ENCODE measurements around the gene ZNF444. TPM values are rescaled to one million over a fixed set of nuclear protein-coding genes. Genes with fewer than 3 reads are reported as not detected.

ZNF444 gene
- total RNA-seq, 1 donor from 2014 or later = 33.8 TPM

DNA sequence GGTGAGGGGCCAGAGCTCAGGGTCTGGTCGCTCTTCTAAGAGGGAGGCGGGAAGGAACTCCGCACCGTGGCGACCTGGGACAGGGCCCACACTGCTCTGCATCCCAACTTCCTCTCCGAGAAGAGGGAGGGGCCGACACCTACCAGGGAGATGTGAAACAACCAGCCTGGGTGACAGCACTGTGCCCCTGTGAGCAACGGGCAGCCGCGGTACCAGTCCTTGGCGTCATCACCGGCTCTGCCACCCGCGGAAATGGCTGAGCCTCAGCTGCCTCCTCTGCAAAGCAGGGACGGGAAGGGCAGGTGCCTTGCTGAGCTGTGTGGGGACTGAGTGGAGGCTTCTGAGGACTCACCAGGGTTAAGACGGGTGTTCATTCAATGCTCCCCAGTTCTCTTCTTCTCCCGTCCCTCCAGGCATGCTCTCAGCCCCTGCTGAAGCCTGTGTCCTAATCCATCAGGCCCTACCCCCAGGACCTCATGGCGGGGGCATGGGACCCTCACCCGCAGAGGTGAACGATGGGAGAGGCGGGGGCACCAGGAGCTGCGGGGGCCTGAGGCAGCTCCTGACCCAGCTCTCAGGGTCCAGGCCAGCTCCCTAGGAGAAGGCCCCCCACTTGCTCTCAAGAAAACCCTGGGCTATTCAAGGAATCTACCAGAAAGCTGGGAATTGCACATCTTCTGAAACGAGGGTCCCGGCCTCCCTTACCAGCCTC is 29.3 kb upstream of the ZNF444 start:
- no peak overlapping the region for H3K4me3 Mint-ChIP-seq
- no peaks in the 10 kb centered on the region for H3K9me3 Mint-ChIP-seq
- no peak overlapping the region for H3K27ac Mint-ChIP-seq
- H3K4me1 Mint-ChIP-seq (ENCODE audit: low read depth) = peaks cover 28% of the 10 kb centered on the region
- H3K36me3 Mint-ChIP-seq (ENCODE audit: low read depth) = peaks cover 5% of the 10 kb centered on the region
- intact Hi-C loops (cut with micrococcal nuclease) = no loop called here
- no peak for DNase-seq (ENCODE audit: low spot score)
- H3K27me3 Mint-ChIP-seq (ENCODE audit: insufficient read depth) = no peaks in the 10 kb centered on the region

DNA sequence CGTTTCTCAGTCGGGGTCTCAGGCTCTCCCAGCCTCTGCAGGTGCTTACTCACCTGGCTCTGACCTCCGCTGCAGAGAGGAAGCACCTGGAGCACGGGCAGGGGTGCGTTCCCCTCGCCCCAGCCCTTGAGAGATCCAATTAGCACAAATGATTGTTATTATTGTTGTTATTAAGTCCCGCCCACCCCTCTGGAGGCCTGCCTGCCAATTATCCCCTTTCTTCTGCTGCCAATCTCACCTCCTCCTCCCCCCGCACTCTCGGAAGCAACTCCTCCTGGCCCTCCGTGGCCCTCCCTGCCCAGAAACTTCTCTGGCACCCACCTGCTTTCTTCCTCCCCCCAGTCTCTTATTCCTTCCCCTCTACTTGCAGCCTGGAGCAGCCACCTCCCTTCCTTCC is 28.8 kb upstream of the ZNF444 start:
- peaks cover 28% of the 10 kb centered on the region for H3K4me1 Mint-ChIP-seq (ENCODE audit: low read depth)
- H3K27me3 Mint-ChIP-seq (ENCODE audit: insufficient read depth) = no peaks in the 10 kb centered on the region
- H3K36me3 Mint-ChIP-seq (ENCODE audit: low read depth) = peaks cover 5% of the 10 kb centered on the region
- no peak for DNase-seq (ENCODE audit: low spot score)
- H3K4me3 Mint-ChIP-seq = peak overlapping the region; percentile 21
- intact Hi-C loops (cut with micrococcal nuclease) = no loop called here
- H3K27ac Mint-ChIP-seq = peak overlapping the region; percentile 70
- no peaks in the 10 kb centered on the region for H3K9me3 Mint-ChIP-seq

DNA sequence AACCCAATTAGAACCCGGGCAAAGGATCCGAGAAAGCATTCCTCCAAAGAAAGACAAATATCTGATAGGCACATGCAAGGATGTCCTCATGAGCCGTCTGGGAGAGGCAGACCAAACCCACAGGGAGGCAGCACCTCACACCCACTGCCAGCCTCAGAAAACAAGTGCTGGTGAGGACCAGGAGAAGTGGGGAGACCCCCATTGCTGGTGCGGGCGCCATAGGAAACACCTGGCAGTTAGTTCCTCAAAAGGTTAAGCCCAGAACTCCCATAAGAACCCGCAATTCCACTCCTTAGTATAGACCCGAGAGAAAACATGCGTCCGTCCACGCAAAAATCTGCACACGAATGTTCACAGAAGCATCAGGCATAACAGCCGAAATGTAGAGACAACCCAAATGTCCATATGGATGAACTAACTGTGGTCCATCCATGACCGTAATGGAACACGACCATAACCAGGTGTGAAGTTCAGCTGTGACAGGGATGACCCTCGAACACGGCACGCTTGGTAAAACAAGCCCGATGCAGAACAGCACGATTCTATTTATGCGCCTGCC is 27.9 kb upstream of the ZNF444 start:
- Mint-ChIP-seq H3K4me1 (ENCODE audit: low read depth) (peaks cover 28% of the 10 kb centered on the region), H3K9me3 (no peaks in the 10 kb centered on the region), H3K36me3 (ENCODE audit: low read depth) (peaks cover 5% of the 10 kb centered on the region), H3K27me3 (ENCODE audit: insufficient read depth) (no peaks in the 10 kb centered on the region), H3K4me3 (no peak overlapping the region), H3K27ac (peak overlapping the region; percentile 84)
- intact Hi-C loops (cut with micrococcal nuclease) = no loop called here
- no peak for DNase-seq (ENCODE audit: low spot score)

DNA sequence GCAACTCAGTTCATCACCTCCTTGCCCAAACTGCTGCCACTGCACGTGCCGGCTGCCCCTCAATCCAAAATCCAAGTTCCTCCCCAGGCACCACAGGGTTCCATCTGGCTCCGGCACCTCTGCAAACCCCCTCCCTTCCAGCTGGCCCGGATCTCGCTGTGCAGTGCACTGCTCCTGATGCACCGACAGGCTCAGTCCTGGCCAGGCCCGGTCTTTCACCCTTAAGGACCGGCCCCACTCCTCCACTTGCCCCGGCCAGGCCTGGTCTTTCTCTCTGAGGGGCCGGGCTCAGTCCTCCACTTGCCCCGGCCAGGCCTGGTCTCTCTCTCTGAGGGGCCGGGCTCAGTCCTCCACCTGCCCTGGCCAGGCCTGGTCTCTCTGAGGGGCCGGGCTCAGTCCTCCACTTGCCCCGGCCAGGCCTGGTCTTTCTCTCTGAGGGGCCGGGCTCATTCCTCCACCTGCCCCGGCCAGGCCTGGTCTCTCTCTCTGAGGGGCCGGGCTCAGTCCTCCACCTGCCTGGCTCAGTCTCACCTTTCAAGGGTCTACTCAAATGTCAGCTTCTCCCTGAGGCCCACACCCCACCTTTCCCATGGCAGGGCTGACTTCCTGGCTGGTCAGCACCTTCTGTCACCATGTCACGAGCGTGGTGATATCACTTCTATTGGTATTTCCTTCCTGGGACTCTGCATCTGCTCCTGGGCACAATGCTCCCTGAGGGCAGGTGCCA is 26.9 kb upstream of the ZNF444 start:
- no peak for DNase-seq (ENCODE audit: low spot score)
- no peaks in the 10 kb centered on the region for H3K27me3 Mint-ChIP-seq (ENCODE audit: insufficient read depth)
- H3K36me3 Mint-ChIP-seq (ENCODE audit: low read depth) = peaks cover 7% of the 10 kb centered on the region
- H3K4me1 Mint-ChIP-seq (ENCODE audit: low read depth) = peaks cover 33% of the 10 kb centered on the region
- H3K27ac Mint-ChIP-seq = no peak overlapping the region
- no peak overlapping the region for H3K4me3 Mint-ChIP-seq
- intact Hi-C loops (cut with micrococcal nuclease) = no loop called here
- no peaks in the 10 kb centered on the region for H3K9me3 Mint-ChIP-seq

DNA sequence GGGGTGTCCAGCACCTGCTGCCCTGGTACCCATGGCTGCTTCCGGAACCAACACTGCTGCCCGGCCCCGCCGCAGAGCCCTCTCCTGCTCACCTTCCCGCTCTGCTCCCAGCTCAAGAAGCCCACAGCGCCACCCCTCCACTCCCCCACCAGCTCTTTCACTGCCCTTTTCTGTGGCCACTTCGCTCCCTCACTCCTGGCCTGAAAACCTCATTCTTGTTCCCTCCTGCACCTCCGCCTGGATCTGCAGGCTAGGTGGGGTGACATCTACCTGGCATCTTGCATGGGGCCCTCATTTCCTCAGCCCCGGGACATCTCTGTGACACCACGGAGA is 26.3 kb upstream of the ZNF444 start:
- Mint-ChIP-seq H3K27me3 (ENCODE audit: insufficient read depth) (no peaks in the 10 kb centered on the region), H3K36me3 (ENCODE audit: low read depth) (peaks cover 11% of the 10 kb centered on the region), H3K4me1 (ENCODE audit: low read depth) (peaks cover 39% of the 10 kb centered on the region), H3K27ac (no peak overlapping the region), H3K9me3 (no peaks in the 10 kb centered on the region), H3K4me3 (no peak overlapping the region)
- intact Hi-C loops (cut with micrococcal nuclease) = no loop called here
- no peak for DNase-seq (ENCODE audit: low spot score)

DNA sequence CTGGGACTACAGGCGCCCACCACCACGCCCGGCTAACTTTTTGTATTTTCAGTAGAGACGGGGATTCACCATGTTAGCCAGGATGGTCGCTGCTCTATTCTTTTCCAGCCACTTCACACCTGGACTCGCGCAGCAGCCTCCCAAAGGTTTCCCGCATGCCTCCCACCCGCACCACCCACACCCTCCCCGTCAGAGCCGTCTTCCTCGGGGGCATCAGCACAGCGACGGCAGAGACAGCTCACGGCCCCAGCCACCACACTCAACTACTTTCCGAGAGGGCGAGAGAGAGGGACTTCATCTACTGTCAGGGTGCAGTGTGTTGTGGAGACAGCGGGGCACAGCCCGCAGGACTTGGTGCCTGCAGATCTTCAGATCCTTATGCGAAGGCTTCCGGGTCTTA is 25.6 kb upstream of the ZNF444 start:
- peaks cover 11% of the 10 kb centered on the region for H3K36me3 Mint-ChIP-seq (ENCODE audit: low read depth)
- H3K9me3 Mint-ChIP-seq = no peaks in the 10 kb centered on the region
- DNase-seq (ENCODE audit: low spot score) = no peak
- intact Hi-C loops (cut with micrococcal nuclease) = no loop called here
- H3K4me1 Mint-ChIP-seq (ENCODE audit: low read depth) = peaks cover 35% of the 10 kb centered on the region
- H3K4me3 Mint-ChIP-seq = no peak overlapping the region
- H3K27ac Mint-ChIP-seq = no peak overlapping the region
- no peaks in the 10 kb centered on the region for H3K27me3 Mint-ChIP-seq (ENCODE audit: insufficient read depth)

DNA sequence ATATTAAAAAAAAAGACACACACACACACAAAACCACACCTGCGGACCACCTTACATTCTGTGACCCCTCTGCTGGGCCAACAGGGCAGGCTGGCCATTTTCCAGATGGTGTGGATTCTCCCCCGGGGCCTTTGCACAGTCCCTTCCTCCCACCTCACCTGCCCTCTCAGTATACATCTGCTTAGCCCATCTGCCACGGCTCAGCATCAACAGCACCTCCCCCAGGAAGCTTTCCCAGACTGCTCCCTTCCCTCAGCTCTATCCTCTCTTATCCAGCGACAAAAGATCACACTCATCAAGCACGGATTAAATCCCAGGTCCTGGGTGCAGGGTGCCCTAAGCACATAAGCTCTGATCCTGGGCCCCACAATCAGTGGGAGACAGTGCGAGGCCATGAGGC is 24.5 kb upstream of the ZNF444 start:
- Mint-ChIP-seq H3K9me3 (no peaks in the 10 kb centered on the region), H3K4me1 (ENCODE audit: low read depth) (peaks cover 34% of the 10 kb centered on the region), H3K27me3 (ENCODE audit: insufficient read depth) (no peaks in the 10 kb centered on the region), H3K4me3 (no peak overlapping the region), H3K36me3 (ENCODE audit: low read depth) (peaks cover 11% of the 10 kb centered on the region), H3K27ac (no peak overlapping the region)
- intact Hi-C loops (cut with micrococcal nuclease) = no loop called here
- no peak for DNase-seq (ENCODE audit: low spot score)

DNA sequence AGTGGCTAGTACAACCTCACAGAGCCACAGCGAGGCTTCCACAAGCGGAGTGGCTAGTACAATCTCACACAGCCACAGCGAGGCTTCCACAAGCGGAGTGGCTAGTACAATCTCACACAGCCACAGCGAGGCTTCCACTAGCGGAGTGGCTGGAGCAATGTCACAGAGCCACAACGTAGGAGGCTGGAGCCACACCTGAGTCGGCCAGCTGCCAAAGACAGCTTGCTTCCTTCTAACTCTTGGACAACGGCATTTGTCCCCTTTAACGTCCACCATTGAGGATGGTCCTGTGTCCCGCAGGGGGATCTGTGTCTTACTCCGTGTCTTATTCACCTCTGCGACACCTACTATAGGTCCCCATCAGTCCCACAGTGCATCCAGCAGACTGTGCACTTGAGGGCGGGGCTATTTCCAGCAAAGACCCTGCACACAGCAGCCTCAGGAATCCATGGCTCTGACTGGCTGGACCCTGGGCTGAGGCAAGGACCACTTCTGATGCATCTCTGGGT is 23.7 kb upstream of the ZNF444 start:
- Mint-ChIP-seq H3K27me3 (ENCODE audit: insufficient read depth) (no peaks in the 10 kb centered on the region), H3K36me3 (ENCODE audit: low read depth) (peaks cover 11% of the 10 kb centered on the region), H3K4me3 (peak overlapping the region; percentile 22), H3K27ac (no peak overlapping the region), H3K9me3 (no peaks in the 10 kb centered on the region), H3K4me1 (ENCODE audit: low read depth) (peaks cover 38% of the 10 kb centered on the region)
- intact Hi-C loops (cut with micrococcal nuclease) = no loop called here
- no peak for DNase-seq (ENCODE audit: low spot score)

DNA sequence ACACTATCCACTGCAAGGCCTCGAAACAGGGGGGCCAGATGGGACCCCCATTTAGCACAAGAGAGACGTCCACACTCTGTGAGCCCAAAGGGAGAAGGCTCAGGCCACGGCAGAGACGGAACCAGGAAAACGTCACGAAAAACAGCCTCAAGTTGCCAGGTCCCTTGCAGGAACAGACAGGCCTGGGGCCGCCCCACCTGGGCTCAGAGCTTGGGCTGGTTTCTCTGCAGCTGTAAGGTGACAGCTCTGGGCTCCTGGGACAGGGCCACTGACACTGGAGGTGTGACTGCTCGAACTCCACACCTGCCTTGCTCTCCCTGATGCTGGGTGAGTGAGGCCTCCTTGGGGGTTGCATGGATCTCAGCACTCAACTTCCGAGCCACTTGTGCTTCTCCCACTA is 23.2 kb upstream of the ZNF444 start:
- Mint-ChIP-seq H3K4me3 (peak overlapping the region; percentile 22), H3K4me1 (ENCODE audit: low read depth) (peaks cover 33% of the 10 kb centered on the region), H3K27ac (no peak overlapping the region), H3K27me3 (ENCODE audit: insufficient read depth) (no peaks in the 10 kb centered on the region), H3K36me3 (ENCODE audit: low read depth) (peaks cover 11% of the 10 kb centered on the region), H3K9me3 (no peaks in the 10 kb centered on the region)
- DNase-seq (ENCODE audit: low spot score) = no peak
- intact Hi-C loops (cut with micrococcal nuclease) = no loop called here

DNA sequence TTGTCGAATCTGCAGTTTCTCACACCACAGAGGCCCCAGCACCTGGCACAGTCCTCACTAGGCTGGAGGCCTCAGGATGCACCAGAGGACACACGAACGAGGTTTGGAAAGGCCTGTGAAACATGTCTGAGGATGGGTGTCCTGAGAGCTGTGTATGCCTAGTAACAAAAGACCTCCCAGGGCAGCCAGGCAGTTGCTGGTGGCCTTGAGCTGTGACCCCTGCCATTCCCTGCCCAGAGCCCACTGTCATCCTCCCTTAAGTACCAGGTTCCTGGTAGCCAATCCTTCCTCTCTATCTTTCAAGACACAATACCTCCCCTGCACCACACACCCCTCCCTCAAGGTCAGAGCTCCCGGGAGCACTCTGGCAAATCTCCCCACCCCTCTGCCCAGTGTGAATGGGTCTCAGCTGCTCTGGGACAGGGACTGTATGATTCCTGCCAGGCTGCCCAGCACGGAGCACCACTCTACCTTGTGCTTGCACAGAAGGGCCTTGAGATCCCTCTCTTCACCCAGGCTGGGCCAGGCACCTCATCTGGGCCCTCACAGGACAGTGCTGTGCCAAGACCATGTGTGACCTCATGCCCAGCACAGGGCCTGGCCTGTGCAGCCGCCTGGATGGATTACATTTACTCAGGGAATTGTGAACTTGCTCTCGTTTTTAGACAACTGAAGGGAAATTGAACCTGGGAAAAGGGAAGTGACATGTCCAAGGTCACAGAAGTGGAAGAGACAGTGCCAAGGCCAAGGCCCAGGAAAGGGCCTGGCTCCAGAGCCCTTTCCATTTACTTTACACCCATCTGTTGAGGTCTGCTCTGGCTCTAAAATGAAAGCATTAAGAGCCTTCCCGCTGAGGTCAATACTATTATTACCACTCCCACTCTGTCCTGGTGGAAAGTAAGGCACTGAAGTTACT is 22.2 kb upstream of the ZNF444 start:
- Mint-ChIP-seq H3K9me3 (no peaks in the 10 kb centered on the region), H3K27ac (peak overlapping the region; percentile 95), H3K36me3 (ENCODE audit: low read depth) (peaks cover 10% of the 10 kb centered on the region), H3K4me3 (peak overlapping the region; percentile 89), H3K27me3 (ENCODE audit: insufficient read depth) (no peaks in the 10 kb centered on the region), H3K4me1 (ENCODE audit: low read depth) (peaks cover 28% of the 10 kb centered on the region)
- intact Hi-C loops (cut with micrococcal nuclease) = no loop called here
- no peak for DNase-seq (ENCODE audit: low spot score)

DNA sequence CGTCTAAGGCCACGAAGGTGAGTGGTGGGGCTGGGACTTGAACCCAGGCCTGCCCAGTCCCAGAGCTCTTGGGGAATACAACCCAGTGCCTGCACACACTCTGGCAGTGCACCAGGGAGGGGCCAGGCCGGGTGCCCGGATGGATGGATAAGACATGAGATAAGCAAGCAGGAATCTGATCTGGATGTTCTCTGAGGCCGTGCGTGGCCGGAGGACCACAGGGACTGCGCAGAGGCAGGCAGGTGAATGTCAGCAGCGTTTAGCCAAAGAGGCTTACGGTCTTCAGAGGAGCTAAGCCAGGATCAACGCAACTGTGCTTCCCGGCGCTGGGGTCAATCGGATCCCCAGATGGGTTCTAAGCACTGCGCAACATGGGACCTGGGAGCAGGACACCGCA is 21.5 kb upstream of the ZNF444 start:
- intact Hi-C loops (cut with micrococcal nuclease) = no loop called here
- Mint-ChIP-seq H3K36me3 (ENCODE audit: low read depth) (peaks cover 10% of the 10 kb centered on the region), H3K27ac (peak overlapping the region; percentile 95), H3K4me3 (peak overlapping the region; percentile 89), H3K27me3 (ENCODE audit: insufficient read depth) (no peaks in the 10 kb centered on the region), H3K9me3 (no peaks in the 10 kb centered on the region), H3K4me1 (ENCODE audit: low read depth) (peaks cover 26% of the 10 kb centered on the region)
- no peak for DNase-seq (ENCODE audit: low spot score)

DNA sequence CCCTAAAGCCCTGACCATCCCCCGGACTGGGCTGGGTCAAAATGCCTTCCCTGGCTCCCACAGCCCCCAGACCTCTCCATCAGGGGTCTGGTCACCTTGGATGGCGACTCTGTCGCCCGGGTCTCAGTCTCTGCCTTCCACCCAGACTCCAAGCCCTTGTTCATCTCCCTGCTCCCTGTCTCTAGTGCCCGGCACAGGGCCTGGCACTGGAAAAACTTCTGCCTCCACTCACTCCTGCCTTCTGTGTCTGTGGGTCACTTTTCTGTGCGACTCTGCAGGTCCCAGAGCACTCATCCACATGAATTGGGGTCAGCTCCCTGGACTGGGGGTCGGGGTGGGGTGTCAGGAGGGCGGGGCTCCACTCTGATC is 21.1 kb upstream of the ZNF444 start:
- Mint-ChIP-seq H3K27ac (peak overlapping the region; percentile 95), H3K36me3 (ENCODE audit: low read depth) (peaks cover 6% of the 10 kb centered on the region), H3K27me3 (ENCODE audit: insufficient read depth) (no peaks in the 10 kb centered on the region), H3K4me3 (peak overlapping the region; percentile 89), H3K4me1 (ENCODE audit: low read depth) (peaks cover 24% of the 10 kb centered on the region), H3K9me3 (no peaks in the 10 kb centered on the region)
- no peak for DNase-seq (ENCODE audit: low spot score)
- intact Hi-C loops (cut with micrococcal nuclease) = loop anchor here (5.0 kb wide), 3 partner anchors 282 to 1003 kb away; partner anchors contain the start of genes EPN1, PPP1R12C and ZNF583

All from activated T-helper 1 cell treated with anti-CD3 and anti-CD28 coated beads, Interleukin-12 subunit alpha, Interleukin-12 subunit beta, Interleukin-2, Interleukin-4 antibody, amounts not matched to agents 30 ng/mL and 10 ng/mL and 1 ng/mL, durations not matched to agents 14 hours and 24 hours and 36 hours (primary cell).